Mucosa of stomach (tissue), 1 donor: Measurements from ENCODE around the gene PRSS50.
A peak's percentile ranks its signal among the peaks of the same experiment; 100 is the strongest.

Experiments used
- H3K27me3 ChIP-seq: one replicate; pipeline ENCODE4 v1.7.0; 2013; ENCODE audit warnings: mild to moderate bottlenecking, low read length; ENCODE audit not compliant: control insufficient read depth, insufficient read depth
- H3K36me3 ChIP-seq: one replicate; pipeline ENCODE4 v1.7.0; 2013; ENCODE audit warnings: low read length; ENCODE audit not compliant: control insufficient read depth, insufficient read depth
- H3K4me1 ChIP-seq: one replicate; pipeline ENCODE4 v1.7.0; 2013; ENCODE audit warnings: mild to moderate bottlenecking, low read length; ENCODE audit not compliant: control insufficient read depth, insufficient read depth
- H3K4me3 ChIP-seq: one replicate; pipeline ENCODE4 v1.7.0; 2013; ENCODE audit warnings: low read length
- H3K9ac ChIP-seq: one replicate; pipeline ENCODE4 v1.7.0; 2013; ENCODE audit warnings: mild to moderate bottlenecking, low read length, moderate library complexity
- H3K9me3 ChIP-seq: one replicate; pipeline ENCODE4 v1.7.0; 2013; ENCODE audit warnings: mild to moderate bottlenecking, low read length, moderate library complexity; ENCODE audit not compliant: control insufficient read depth
- donor health status: Pancreatic carcinoma.

PRSS50 gene

GRCh38 chr3:46703013-46703520, 14.6 kb downstream of the PRSS50 start:
- no peaks in the 10 kb centered on the region for H3K36me3 ChIP-seq
- H3K4me1 ChIP-seq, result peaks cover 6% of the 10 kb centered on the region
- peaks cover 36% of the 10 kb centered on the region for H3K27me3 ChIP-seq
- no peak overlapping the region for H3K4me3 ChIP-seq
- no peak overlapping the region for H3K9ac ChIP-seq
- H3K9me3 ChIP-seq, result no peaks in the 10 kb centered on the region

GRCh38 chr3:46702246-46703012, 15.2 kb downstream of the PRSS50 start:
- Histone ChIP-seq H3K27me3 (peaks cover 36% of the 10 kb centered on the region), H3K36me3 (no peaks in the 10 kb centered on the region), H3K9ac (no peak overlapping the region), H3K4me3 (no peak overlapping the region), H3K4me1 (peaks cover 6% of the 10 kb centered on the region), H3K9me3 (no peaks in the 10 kb centered on the region)

GRCh38 chr3:46701181-46701939, 16.3 kb downstream of the PRSS50 start, which contains the start of gene TMIE:
Gene TMIE, plus strand, starts transcription at chr3:46701392. Its CDS starts 96 bp downstream, at chr3:46701488.
- Histone ChIP-seq H3K4me3 (no peak within 1 kb of the TSS), H3K9me3 (no peaks in the 10 kb centered on the region), H3K27me3 (peaks cover 27% of the 10 kb centered on the region), H3K9ac (no peak within 1 kb of the TSS), H3K4me1 (peaks cover 6% of the 10 kb centered on the region), H3K36me3 (no peaks in the 10 kb centered on the region)

GRCh38 chr3:46700772-46701171, 16.9 kb downstream of the PRSS50 start:
- Histone ChIP-seq H3K27me3 (peaks cover 27% of the 10 kb centered on the region), H3K4me3 (no peak overlapping the region), H3K4me1 (peaks cover 9% of the 10 kb centered on the region)

GRCh38 chr3:46699676-46700523, 17.8 kb downstream of the PRSS50 start:
- H3K4me3 ChIP-seq, result no peak overlapping the region
- H3K36me3 ChIP-seq, result no peaks in the 10 kb centered on the region
- H3K9me3 ChIP-seq, result no peaks in the 10 kb centered on the region
- no peak overlapping the region for H3K9ac ChIP-seq
- peaks cover 15% of the 10 kb centered on the region for H3K4me1 ChIP-seq
- peaks cover 27% of the 10 kb centered on the region for H3K27me3 ChIP-seq

More at GRCh38 chr3:46700772-46701171, 16.9 kb downstream of the PRSS50 start:
- no peaks in the 10 kb centered on the region for H3K36me3 ChIP-seq
- H3K9me3 ChIP-seq, result no peaks in the 10 kb centered on the region
- H3K9ac ChIP-seq, result no peak overlapping the region

GRCh38 chr3:46695962-46696894, 21.4 kb downstream of the PRSS50 start:
- Histone ChIP-seq H3K9me3 (no peaks in the 10 kb centered on the region), H3K27me3 (peaks cover 7% of the 10 kb centered on the region), H3K4me1 (peaks cover 41% of the 10 kb centered on the region), H3K4me3 (no peak overlapping the region), H3K9ac (peak overlapping the region; percentile 4), H3K36me3 (no peaks in the 10 kb centered on the region)

- Histone ChIP-seq H3K4me1 (peaks cover 50% of the 10 kb centered on the region), H3K4me3 (no peak overlapping the region), H3K9ac (no peak overlapping the region), H3K36me3 (no peaks in the 10 kb centered on the region), H3K27me3 (peaks cover under 1% of the 10 kb centered on the region), H3K9me3 (no peaks in the 10 kb centered on the region)
Observed at GRCh38 chr3:46695177-46695961, 22.3 kb downstream of the PRSS50 start.

GRCh38 chr3:46694520-46694919, 23.1 kb downstream of the PRSS50 start:
- Histone ChIP-seq H3K9ac (no peak overlapping the region), H3K4me1 (peaks cover 45% of the 10 kb centered on the region), H3K4me3 (no peak overlapping the region), H3K27me3 (no peaks in the 10 kb centered on the region), H3K36me3 (no peaks in the 10 kb centered on the region), H3K9me3 (no peaks in the 10 kb centered on the region)

GRCh38 chr3:46693892-46694226, 23.8 kb downstream of the PRSS50 start:
- Histone ChIP-seq H3K4me1 (peaks cover 45% of the 10 kb centered on the region), H3K9me3 (no peaks in the 10 kb centered on the region), H3K9ac (peak overlapping the region; percentile 44), H3K36me3 (no peaks in the 10 kb centered on the region), H3K4me3 (no peak overlapping the region), H3K27me3 (no peaks in the 10 kb centered on the region)

- peak within 1 kb of the TSS; percentile 89 for H3K9ac ChIP-seq
- no peaks in the 10 kb centered on the region for H3K36me3 ChIP-seq
- peak within 1 kb of the TSS; percentile 87 for H3K4me3 ChIP-seq
- no peaks in the 10 kb centered on the region for H3K9me3 ChIP-seq
- no peaks in the 10 kb centered on the region for H3K27me3 ChIP-seq
- H3K4me1 ChIP-seq, result peaks cover 45% of the 10 kb centered on the region
Observed at GRCh38 chr3:46693038-46693891, 24.4 kb downstream of the PRSS50 start, which contains the start of gene ALS2CL. Gene ALS2CL, minus strand, starts transcription at chr3:46693679. Its CDS starts 4,239 bp downstream, at chr3:46689440.
